HuH-7.5 (cell line): ENCODE measurements around the gene USP40.

Experiments
- DNase-seq: peaks from one replicate; pipeline ENCODE4 v3.0.0; 2011; ENCODE audit warnings: low spot score

USP40 gene

DNA sequence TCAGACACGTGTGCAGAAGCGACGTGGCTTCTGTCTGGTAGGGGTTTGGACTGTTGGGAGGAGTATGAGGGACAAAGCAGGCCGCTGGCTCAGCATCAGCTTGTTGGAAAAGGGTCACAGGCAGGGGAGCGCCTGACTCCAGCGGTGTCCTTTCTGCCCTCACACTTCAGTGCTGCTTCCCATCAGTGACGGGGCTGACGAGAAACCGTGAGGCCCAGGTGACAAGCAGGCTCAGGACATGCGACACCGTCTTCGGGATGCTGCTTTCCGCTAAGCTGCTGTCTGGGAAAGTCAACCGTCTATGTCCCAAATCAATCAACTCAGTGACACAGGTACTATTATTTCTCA is 90.5 kb downstream of the USP40 start:
- DNase-seq = no peak

DNA sequence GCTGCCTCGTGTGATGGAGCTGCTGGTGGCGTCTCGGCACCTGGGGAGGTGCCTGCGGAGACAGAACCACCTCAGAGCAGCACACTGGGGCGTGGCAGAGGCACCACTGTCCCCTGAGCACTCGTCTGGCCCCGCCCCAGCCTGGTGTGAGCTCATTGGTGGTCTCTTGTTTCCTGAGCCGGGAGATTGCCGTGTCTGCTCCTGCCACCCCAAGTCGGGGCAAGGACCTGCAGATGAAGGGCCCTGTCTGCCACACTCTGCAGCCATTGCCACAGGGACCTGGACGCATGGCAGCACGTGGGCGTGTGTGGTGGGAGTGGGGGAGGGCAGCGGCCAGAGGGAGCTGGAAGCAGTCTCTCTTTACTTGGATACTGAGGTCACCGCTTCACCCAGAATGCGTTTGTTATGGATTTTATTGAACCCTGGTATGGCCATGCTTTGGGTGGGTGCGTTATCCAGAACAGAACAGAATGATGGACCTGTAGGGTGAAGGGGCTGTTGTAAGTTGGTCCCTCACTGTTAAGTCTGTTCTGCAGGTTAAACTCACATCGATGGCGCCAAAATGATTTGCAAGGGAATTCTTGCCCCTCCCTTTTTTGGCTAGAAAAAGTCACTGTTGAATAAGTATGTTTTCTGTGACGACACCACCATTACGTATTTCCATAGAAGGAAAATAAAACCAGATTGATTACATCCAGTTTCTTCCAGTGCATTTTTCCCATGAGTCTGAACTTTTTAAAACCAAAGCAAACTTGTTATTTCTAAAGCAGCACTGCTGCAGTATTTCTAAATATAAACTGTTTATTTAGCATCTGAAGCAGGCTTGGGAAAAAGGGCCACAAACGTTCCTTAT is 92.0 kb downstream of the USP40 start:
- DNase-seq = no peak

DNA sequence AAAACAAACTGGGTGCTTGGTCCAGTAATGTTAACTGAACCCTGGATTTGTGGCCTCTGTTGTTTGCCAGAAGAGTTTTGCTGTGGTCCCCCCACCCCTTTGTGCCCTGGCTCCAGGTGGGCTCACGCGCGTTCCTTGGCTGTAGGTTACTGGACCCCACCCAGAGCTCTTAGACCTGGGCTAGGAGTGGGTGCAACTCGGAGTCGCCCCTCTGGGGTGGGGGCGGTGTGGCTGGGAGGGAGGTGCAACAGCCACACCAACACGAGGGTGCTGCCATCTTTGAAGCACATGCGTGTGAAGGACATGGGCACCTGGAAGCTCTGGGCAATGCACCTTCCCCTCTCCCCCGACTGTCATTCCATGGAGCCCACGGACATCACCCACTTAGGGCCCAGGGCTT is 92.7 kb downstream of the USP40 start:
- no peak for DNase-seq

DNA sequence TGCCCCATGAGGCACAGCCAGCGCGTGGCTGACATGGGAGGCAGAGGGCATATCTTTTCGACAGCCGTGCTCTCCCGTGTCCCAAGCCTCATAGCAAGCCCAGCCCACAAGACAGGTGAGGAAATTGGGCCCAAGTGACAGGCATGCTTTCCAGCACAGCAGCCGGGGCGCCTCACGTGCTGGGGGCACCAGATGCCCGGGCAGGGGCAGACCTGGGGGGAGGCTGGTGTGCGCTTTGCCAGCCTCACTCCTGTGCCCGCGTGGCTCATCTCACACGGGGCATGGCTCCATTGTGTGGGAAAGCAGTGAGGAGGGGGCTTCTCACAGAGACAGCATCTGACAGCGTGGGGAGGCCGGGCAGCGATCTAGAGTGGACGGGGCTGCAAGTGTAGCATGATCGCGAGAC is 93.2 kb downstream of the USP40 start:
- no peak for DNase-seq

DNA sequence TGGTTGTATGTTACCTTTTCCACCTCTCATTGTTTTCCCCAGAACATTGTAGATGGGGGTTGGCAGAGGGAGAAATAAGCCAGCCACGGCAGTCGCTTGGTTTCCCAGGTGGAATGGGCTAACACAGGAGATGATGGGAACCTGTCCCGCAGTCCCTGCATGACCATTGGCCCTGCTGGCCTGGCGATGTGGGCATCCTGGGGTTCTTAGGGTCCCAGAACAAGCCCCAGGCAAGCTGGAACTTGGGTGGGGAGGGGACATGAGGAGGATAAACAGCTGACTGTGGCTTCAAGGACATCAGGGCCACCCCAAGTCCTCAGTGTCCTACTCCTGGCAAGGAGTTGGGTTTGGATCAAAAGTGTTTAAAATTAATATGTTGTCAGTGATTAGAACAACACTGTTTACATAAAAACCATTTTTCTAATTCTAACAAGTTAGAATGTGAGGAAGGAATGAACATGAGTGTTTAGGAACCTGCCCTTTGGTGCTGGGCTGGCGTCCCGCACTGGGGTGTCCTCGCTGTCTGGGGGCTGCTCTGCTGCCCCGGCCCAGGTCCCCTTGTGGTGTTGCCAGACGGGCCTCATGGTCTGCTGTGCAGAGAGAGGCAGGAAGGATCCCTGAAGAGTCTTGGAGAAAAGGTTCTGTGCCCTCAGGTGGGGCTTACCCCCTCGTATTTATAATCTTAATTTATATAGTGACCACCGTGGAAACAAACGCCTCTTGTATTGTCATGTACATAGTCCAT is 95.1 kb downstream of the USP40 start:
- no peak for DNase-seq

DNA sequence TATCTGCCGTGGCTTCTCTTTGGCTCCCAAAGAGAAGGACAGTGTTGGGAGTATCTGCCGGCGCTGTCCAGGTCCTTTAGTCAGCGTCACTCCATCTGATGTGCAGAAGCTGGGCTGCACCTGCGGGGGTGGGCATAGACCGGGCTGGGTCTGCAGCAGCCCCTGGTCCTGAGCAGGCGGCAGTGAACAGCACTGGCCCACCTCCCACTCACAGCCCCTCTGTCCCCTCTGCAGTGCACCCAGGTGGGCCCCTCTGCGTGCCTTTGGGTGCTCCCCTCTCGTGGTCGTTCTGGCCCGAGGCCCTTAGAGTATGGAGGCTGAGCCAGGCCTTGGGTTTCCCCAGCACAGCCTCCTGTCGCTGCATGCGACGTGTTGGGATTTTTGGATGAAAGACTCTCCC is 95.7 kb downstream of the USP40 start:
- no peak for DNase-seq

DNA sequence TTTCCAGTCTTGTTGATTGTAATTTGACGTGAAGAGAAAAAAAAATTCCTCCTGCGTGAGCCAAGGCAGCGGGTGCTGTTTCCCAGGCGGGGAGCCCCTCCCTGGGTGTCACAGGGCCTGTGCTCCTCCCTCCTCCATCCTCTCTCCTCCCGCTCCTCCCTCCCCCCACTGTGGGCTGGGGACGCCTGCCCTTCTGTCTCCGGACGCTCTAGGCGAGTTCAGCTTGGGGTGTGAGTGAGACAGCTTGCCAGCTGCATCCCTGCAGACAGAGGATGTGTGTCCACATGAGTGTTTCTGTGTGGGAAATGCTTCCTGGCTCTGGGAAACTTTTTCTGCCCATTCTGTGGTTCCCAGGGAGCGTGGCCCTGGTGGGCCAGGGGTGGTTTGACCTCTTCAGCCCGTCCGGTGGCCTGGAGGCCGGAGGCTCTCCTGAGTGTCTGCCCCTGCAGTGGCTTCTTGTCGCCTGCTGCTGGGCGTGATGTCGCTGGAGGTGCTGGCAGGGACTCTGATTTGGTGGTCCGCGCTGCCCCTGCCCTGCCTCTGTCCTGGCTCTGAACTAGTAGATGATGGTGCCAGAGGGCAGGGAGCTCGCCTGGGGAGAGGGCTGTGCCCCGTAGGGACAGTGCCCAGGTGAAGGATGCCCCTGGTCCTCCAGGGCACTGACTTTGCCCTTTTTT is 96.4 kb downstream of the USP40 start:
- no peak for DNase-seq

DNA sequence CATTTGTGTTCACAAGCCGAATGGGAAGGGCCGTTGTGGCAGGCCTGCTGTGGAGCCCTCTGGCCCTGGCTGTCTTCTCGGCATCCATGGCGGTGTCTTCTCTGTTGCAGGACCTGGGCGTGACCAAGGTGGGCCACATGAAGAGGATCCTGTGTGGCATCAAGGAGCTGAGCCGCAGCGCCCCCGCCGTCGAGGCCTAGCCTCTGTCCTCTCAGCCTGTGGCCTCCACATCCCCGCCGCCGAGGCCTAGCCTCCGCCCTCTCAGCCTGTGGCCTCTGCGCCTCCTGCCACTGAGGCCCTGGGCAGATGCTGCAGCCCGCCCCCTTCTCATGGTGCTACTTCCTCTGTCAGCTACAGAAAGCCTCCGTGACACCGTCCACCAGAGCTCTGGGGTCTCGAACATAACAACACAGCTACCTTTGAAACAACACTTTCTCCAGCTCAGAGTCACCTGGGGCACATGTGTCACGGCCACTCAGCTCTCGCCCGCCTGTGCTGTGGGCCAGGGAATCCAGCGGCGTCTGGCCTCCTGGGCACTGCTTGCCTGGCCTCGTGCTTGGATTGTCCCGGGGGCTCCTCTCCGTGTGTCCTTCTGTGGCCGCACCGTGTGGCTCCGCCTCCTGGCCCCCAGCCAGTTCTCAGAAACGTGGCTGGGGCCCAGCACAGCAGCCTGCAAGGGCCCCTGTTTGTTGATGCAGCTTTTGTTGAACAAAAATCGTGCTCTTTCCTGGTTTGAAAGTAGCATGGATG is 97.1 kb downstream of the USP40 start:
- no peak for DNase-seq

DNA sequence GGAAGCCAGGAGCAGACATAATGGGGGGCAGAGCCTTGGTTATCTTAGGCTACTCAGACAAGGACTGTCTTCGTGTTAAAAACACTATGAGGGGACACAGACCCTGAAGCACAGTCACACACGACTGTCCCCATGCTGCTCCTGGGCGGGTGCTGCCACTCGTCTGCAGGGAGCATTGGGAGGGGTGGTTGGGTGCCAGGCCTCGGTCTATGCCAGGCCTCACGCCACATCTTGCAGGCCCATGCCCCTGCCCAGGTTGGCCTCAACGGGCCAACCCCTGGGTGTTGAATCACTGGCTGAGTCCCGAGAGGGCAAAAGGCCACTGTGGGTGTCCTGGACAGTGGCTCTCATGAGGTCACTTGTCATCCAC is 97.9 kb downstream of the USP40 start:
- no peak for DNase-seq

DNA sequence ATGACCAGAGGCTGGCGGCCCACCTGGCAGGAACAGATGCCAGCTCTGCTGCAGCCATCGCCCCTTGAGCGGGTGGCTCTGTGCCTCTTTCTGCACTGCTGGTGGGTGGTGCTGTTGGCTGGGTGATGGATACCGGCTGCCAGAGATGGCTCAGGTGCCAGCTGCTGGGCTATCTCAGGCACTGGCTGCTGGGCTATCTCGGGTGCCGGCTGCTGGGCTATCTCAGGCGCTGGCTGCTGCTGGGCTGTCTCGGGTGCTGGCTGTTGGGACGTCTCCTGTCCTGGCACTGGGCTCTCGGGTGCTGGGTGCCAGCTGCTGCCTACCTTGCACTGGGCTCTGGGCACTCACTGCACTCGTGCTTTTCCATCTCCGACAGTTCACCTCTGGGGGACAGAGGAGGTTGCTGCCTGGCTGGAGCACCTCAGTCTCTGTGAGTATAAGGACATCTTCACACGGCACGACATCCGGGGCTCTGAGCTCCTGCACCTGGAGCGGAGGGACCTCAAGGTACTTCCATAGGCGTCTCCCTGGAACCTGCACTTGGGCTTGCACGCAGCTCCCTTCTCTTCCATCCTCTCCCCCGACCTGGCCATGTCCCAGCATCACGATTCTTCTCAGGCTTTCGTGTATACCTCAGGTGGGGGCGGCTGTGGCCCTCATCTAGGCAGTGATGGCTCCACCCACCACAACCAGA is 98.4 kb downstream of the USP40 start:
- DNase-seq = no peak

DNA sequence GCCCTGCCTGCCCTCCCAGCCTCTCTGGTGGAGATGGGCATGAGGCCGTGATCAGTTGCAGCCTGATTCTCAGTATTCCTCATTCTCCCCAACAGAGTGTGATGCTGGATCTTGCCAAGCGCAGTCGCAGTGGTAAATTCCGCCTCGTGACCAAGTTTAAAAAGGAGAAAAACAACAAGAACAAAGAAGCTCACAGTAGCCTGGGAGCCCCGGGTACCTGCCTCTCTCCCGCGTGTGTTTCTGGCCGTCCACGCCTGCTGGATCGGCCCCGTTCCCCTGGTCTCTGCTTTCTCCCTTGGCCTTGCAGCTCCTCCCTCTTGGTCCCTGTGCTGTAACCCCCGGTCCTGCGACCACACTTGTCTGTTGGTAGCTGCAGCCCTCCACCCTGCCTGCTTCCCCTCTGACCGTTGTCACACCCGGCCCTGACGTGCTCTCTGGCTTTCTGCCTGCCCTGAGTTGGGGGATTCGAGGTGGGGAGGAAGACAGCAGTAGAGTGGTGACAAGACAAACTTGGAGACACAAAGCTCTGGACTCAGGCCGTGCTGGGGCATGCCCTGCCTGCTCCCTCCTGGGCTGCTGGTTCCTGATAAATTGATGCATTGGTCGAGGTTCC is 99.5 kb downstream of the USP40 start:
- DNase-seq = no peak

DNA sequence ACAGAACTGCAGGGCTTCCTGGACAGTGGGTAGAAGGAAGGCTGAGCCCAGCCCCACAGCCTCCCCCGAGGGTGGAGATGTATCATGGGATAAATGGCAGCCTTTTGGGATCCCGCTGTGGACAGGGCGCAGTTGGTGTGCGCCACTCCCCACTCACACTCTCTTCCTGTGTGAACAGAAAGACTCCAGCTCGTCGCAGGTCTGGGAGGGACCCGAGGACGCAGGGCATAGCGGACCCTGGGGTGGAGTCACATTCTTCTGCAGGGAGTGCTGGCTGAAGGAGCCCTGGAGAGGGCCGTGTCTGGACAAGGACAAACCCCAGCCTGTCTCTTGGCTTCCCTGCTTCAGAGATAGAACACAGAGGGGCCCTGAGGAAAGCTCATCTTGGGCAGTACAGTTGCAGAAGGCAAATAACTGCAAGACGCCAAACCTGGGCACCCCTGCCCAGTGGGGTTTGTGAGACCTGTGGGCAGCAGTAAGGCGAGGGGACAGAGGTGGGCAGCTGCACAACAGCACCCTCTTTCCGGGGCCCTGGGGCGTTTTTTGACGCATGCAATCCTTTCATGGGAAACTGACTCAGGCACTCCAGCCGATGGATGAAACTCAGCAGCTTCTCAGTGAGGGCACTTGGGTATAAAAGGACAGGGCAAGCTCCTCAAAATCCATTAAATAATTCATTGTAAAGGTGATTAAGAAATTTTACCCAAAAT is 101.9 kb downstream of the USP40 start:
- DNase-seq = no peak

DNA sequence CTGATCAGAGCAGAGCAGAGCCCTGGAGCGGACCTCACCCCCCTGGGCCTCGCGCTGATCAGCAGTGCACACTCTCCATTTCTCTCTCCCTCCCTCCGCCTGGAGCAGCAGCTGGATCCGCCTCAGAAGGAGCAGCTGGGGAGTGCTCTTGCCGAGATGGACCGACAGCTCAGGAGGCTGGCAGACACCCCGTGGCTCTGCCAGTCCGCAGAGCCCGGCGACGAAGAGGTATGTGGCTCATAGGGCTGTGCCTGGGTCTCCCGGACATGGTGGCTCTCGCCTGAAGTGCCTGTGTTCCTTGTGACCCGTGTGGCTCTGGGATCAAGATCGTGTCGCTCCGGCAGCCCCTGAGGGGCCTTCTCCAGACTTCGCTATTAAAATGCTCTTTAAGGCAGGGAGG is 102.5 kb downstream of the USP40 start:
- DNase-seq = no peak

DNA sequence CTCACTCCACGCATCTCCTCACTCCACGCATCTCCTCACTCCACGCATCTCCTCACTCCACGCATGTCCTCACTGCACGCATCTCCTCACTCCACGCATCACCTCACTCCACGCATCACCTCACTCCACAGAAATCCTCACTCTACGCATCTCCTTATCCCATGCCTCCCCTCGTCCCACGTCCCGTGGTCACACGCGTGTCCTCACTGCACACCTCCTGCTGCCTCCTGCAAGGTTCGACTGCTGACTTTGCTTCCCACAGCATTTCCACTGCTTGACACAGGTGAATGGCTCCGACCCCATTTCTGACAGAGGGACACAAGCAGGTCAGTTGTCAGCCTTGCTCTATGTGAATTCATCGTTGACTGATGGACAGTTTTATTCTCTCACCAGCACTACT is 103.0 kb downstream of the USP40 start:
- no peak for DNase-seq

DNA sequence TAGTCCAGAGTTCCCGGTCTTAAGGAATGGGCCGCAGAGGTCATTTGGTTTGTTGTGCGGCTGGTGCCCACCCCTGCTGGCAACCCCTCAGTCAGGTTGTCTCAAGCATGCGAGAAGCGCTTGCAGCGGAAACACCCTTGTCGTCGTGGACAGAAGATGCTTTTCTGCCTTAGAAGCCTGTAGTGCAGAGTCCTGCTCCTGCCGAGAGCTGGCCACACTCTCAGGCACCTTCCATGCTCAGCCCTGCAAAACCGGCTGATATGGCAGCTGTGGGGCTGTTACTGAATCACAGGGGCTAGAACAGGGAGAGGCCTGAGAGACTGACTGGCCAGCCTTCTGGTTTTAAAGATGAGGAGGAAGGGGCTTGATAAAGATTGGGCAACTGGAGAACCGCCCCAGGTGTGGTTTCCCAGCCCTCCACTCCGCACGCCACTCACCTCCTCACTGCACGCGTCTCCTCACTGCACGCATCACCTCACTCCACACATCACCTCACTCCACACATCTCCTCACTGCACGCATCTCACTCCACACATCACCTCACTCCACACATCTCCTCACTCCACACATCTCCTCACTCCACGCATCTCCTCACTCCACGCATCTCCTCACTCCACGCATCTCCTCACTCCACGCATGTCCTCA is 103.6 kb downstream of the USP40 start:
- no peak for DNase-seq

DNA sequence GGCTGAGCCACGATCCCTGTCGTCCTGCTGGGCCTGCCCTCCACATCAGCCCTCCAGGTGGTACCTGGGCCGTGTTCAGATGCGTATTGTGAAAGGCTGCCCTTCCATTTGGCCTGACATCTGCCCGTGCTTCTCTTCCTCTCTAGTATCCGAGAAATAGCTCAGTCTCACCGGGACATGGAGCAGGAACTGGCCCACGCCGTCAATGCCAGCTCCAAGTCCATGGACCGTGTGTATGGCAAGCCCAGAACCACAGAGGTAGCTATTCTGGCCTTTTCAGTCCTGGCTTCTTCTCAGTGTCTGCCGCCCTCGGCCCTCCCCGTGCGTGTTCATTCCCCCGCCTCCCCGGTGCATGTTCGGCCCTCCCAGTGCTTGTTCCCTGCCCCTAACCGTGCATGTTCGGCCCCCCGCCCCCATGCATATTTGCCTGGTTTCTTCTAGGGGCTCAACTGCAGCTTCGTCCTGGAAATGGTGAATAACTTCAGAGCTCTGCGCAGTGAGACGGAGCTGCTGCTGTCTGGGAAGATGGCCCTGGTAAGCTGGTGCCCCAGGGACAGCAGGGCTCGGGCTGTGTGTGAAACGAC is 104.3 kb downstream of the USP40 start:
- no peak for DNase-seq

DNA sequence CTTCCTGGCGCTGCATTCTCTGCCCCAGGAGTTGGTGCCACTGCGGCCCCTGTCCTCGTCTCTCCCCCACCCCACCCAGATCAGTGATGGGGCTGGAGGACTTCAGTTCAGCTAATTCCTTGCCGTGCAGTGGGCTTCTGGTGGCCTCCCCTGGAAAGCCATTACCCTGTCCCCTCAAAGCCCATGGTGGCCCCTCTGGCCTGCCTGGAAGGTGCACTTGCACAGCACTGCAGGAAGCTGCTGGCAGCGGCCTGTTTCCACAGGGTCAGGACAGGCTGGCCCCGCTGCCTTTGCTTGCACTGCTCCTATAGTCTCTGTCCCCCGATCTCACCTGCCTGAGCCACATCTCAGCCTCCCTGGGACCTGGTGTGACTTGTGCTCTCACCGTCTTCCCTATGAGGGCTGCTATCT is 105.1 kb downstream of the USP40 start:
- DNase-seq = no peak

DNA sequence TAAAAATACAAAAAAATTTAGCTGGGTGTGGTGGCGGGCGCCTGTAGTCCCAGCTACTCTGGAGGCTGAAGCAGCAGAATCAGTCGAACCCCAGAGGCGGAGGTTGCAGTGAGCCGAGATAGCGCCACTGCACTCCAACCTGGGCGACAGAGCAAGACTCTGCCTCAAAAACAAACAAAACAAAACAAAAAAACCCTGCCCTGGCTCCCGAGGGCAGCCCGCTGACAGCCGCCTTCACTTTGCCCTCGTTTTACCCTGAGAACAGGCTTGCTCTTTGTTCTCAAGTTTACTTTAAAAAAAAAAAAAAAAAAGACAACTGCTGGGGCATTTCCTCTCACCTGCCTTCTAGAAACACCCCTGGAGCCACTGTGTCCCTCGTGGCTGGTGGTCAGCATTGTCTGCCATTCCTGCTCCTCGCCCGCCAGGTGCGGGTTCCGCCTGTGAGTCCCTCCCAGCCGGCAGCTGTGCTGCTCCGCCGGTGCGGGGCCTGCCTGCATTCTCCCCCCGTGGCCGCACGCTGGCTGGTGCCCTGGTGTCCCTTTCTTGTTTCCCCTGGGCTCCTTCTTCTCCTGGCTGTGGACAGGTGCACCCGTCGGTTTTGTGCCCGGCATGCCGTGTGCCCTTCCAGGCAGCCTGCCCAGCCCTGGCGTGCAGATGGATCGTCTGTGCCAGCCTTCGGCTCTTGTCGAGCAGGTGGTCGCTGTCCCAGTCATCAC is 105.7 kb downstream of the USP40 start:
- peak; percentile 53 for DNase-seq

DNA sequence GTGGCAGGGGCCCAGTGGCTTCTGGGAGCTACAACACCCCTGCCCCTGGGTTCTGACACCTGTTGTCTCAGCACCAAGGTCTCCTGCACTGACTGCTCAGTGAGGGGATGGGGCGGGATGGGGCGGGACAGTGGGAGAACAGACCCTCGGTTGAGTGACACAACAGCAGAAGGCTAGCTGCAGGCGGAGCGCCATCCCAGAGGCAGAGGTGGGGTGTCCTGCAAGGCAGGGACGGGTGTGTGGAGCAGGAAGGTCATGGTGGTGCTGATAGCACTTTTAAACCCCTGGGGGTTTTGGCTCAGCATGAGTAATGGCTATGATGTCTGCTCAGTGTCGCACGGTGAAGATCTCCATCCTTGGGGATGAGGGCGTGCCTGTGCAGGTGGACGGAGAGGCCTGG is 107.2 kb downstream of the USP40 start:
- no peak for DNase-seq
